ENCODE results near the gene SPRR2E.
"Not testable (repeated sequence)": the region's sequence is repeated elsewhere in the genome, so short reads cannot be mapped to it uniquely, and the experiment has no call there.

SPRR2E gene

DNA sequence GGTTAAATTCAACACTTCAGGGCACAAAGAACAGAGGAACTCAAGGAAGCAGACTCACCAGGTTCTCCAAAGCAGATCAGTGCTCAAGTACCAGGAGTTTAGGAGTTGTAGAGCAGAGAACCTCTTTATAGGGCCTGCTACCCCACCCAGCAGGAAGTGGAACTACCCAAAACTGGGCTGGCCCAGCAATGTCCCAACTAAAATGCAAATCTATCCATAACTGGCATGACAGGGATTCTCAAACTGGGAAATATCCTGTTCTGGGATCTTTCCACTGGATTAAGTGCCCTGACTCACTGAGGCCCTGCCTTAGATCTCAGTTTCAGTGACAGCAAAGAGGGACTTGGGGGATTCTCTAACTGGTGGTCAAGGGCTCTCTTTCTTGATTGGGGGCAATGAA is at the start of gene SPRR2E:
Gene SPRR2E, minus strand, starts transcription at position 101 of the 400 bp plus-strand sequence. CDS start 775 bp downstream, outside the sequence.
- no peak for DNase-seq (ENCODE audit: low read depth in 2 of 3, low spot score in 2 of 3)

DNA sequence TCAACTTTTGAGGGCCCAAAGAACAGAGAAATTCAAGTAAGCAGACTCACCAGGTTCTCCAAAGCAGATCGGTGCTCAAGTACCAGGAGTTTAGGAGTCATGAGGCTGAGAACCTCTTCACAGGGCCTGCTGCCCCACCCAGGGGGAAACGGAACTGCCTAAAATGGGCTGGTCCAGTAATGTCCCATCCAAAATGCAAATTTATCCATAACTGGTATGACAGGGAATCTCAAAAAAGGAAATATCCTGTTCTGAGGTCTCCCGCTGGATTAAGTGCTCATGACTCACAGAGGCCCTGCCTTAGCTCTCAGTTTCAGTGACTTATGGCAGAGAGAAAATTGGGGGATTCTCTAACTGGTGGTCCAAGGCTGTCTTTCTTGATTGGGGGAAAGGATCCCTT is 47.1 kb upstream of the SPRR2E start:
- no peak for DNase-seq (ENCODE audit: low read depth in 2 of 3, low spot score in 2 of 3)

DNA sequence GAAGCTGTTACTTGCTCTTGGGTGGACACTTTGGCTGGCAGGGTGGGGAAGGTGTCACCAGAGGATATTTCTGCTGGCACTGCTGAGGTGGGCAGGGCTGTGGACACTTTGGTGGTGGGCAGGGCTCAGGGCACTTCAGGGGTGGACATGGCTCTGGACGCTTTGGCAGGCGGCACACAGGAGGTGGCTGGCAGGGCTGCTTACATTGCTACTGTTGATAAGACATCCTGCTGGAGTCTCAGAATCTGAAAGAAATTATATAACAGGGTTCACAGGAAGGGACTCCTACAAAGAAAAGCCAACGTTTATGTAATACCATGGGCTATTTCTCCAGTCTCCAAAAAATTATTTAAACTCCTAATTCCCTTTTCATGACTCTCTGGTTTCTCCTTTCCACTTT is 46.2 kb upstream of the SPRR2E start:
- no peak for DNase-seq (ENCODE audit: low read depth in 2 of 3, low spot score in 2 of 3)

DNA sequence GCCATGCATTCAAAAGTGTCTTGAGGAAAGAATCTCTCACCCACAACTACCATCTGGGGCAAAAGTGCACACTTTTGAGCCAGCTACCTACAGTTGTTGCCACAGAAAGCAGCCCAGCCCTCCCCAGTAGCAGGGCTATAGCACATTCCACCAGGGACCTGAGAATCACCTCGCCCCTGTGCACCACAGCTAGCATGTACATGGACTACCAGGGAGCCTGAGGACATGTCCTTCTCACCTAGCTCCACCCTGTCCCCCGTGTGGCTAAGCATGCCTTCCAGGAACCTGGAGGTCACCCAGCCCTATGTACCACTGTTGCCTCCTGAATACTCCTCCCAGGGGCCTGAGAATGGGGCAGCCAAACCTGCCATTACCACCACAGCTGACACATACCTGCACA is 39.4 kb upstream of the SPRR2E start:
- DNase-seq (ENCODE audit: low read depth in 2 of 3, low spot score in 2 of 3): no peak

DNA sequence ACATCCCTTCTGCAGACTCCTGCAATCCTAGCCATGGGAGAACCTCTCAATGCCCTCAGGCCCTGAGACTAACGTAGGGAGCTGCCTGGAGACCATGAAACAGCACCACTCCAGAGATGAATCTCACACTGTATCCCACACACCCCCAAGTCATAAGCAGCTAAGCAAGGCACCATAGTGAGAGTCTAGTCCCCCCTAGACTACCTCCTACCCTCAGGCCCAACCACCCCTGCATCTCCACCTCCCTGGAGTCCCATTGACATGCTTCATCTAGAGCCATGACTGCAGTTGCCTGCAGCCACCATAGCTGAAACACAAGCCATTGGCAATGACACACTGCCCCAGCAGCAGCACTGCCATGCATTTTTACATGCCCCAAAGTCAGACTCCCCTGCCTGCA is 38.9 kb upstream of the SPRR2E start:
- no peak for DNase-seq (ENCODE audit: low read depth in 2 of 3, low spot score in 2 of 3)

DNA sequence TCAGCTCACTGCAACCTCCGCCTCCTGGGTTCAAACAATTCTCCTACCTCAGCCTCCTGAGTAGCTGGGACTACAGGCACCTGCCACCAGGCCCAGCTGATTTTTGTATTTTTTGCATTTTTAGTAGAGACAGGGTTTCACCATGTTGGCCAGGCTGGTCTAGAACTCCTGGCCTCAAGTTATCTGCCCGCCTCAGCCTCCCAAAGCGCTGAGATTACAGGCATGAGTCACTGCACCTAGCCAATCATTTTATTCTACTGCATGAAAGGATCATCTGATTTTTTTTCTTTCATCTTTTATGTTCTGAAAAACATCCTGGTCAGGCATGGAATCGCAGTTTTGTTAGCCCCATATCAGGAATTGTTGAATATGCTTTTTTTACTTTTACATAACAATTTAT is 34.4 kb upstream of the SPRR2E start:
- DNase-seq (ENCODE audit: low read depth in 2 of 3, low spot score in 2 of 3): not testable (repeated sequence)

DNA sequence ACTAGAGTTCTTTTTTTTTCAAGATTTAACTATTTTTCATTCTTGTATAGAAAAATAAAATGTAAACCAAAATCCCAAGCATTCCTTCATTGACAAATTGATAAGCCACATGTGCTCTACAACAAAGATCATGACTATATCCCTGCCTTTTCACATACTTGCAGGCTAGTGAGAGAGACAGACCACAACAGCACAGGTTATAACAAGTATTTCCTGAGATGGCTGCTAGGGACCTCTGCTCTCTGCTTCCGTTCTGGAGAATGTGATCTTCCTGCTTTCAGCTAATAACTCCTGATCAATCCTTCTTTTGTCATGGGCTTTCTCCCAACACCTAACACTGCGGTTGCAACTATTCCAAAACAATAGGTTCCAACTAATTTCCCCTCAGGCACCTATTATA is 33.0 kb upstream of the SPRR2E start:
- no peak for DNase-seq (ENCODE audit: low read depth in 2 of 3, low spot score in 2 of 3)

DNA sequence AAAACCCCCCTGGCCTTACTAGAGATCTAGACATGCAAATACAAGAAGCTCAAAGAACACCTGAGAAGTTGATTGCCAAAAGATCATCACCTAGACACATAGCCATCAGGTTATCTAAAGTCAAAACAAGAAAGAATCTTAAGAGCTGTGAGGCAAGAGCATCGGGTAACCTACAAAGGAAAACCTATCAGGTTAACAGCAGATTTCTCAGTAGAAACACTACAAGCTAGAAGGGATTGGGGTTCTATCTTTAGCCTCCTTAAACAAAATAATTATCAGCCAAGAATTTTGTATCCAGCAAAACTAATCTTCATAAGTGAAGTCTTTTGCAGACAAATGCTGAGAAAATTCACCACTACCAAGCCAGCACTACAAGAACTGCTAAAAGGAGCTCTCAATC is 31.2 kb upstream of the SPRR2E start:
- DNase-seq (ENCODE audit: low read depth in 2 of 3, low spot score in 2 of 3): no peak

DNA sequence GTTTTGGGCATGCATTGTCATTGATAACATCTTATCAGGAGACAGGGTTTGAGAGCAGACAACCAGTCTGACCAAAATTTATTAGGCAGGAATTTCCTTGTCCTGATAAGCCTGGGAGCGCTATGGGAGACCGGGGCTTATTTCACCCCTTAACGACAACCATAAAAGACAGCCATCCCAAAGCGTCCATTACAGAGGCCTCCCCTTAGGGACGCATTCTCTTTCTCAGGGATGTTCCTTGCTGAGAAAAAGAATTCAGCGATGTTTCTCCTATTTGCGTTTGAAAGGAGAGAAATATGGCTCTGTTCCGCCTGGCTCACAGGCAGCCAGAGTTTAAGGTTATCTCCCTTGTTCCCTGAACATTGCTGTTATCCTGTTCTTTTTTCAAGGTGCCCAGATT is 29.5 kb upstream of the SPRR2E start:
- DNase-seq (ENCODE audit: low read depth in 2 of 3, low spot score in 2 of 3): not testable (repeated sequence)

DNA sequence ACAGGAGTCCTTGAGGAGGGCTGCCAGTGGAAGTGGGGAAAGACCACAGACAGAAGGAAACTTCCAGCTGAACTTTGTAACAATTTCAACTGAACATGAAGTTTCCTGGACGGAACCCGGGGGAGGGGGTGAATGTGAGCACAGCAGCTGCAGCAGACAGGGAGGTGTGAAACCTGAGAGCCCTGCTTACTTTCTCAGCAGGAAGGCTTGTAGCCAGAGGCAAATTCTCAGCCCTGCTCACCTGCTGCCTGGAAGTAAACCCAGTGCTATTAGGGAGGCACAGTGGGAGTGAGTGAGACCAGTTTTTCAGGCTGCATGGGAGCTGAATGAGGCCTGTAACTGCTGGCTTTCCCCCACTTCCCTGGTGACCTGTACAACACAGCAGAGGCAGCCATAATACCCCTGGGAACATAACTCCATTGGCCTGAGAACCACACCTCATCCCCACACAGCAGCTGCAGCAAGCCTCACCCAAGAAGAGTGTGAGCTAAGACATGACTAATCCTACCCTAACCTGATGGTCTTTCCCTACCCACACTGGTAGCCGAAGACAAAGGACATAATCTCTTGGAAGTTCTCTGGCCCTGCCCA is 28.6 kb upstream of the SPRR2E start:
- no peak for DNase-seq (ENCODE audit: low read depth in 2 of 3, low spot score in 2 of 3)

DNA sequence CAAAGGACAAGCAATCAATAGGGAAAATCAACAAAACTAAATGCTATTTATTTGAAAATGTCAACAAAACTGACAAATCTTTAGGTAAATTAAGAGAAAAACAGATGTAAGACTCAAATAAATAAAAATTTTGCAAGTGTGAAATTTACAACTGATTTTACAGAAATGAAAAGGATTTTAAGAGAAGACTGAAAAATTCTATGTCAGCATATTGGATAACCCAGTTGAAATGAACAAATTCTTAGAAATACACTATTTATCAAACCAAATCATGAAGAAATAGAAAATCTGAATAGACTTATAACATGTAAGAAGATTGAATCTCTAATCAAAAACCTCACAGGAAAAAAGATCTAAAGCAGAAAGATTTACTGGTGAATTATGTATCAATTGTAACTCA is 26.6 kb upstream of the SPRR2E start:
- no peak for DNase-seq (ENCODE audit: low read depth in 2 of 3, low spot score in 2 of 3)

DNA sequence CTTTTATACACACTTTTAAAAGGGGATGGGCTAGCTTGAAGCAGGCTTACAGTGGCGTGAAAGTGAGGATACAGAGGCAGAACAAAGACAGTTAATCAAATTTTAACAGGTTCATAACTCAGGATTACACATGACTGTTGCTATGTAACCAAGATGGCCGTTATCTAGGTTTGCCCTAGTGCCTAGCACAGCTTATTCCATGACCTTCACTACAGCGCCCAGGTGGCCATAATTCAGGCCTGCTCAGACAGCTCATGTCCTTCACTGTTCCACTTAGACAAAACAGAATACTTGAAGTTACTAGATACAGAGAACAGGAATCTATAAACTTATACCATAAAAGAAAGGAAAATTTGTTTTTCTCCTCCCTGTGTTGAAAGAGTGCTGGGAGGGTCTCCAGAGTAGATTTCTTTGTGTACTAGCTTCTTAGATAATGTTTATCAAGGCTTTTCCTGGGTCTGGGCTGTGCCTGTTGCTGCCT is 25.2 kb upstream of the SPRR2E start:
- no peak for DNase-seq (ENCODE audit: low read depth in 2 of 3, low spot score in 2 of 3)

DNA sequence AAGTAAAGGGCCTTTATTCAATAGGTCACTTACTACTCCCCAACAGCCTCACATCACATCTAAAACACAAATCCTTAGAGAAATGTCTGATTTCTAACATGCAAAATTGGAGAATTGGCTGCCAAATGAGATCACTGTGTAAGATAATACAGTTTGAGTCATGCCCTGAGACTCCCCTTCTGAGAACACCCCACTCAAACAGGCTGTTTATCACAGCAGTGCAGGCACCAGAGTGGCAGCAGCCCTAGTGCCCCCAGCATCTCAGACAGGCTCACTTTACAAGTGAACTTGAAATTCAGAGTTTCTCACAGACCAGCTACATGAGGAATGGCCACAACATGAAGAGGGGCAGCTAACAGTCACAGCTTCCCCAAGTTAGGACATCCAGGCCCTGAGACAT is 20.9 kb upstream of the SPRR2E start:
- not testable (repeated sequence) for DNase-seq (ENCODE audit: low read depth in 2 of 3, low spot score in 2 of 3)

DNA sequence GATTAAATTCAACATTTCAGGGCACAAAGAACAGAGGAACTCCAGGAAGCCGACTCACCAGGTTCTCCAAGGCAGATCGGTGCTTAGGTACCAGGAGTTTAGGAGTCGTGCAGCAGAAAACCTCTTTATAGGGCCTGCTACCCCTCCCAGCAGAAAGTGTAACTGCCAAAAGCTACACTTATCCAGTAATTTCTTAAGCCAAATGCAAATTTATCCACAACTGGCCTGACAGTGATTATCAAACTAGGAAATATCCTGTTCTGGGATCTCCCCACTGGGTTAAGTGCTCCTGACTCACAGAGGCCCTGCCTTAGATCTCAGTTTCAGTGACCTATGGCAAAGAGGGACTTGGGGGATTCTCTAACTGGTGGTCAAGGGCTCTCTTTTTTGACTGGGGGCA is 19.1 kb upstream of the SPRR2E start, which contains the start of gene SPRR2F:
Gene SPRR2F, minus strand, starts transcription at position 101 of the 400 bp plus-strand sequence. CDS start 783 bp downstream, outside the sequence.
- no peak for DNase-seq (ENCODE audit: low read depth in 2 of 3, low spot score in 2 of 3)

DNA sequence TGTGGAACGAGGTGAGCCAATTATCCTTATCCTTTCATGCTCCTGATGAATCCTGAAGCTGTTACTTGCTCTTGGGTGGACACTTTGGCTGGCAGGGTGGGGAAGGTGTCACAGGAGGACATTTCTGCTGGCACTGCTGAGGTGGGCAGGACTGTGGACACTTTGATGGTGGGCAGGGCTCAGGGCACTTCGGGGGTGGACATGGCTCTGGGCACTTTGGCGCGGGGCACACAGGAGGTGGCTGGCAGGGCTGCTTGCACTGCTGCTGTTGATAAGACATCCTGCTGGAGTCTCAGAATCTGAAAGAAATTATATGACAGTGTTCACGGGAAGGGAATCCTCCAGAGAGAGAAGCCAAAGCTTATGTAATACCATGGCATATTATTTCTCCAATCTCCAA is 18.1 kb upstream of the SPRR2E start:
- DNase-seq (ENCODE audit: low read depth in 2 of 3, low spot score in 2 of 3): not testable (repeated sequence)

DNA sequence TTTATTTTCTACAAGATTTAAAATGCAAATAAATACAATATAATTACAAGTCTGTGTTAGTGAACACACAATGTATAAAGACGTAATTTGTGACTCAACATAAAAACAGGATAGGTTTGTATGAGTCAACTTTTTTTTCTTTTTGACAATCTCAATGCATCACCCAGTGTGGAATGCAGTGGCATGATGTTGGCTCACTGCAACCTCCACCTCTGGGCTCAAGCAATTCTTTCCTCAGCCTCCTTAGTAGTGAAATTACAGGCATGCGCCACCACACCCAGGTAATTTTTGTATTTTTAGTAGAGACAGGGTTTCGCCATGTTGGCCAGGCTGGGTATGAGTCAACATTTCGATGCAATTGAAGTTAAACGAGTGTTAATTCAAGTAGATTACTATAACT is 5.9 kb upstream of the SPRR2E start:
- no peak for DNase-seq (ENCODE audit: low read depth in 2 of 3, low spot score in 2 of 3)

DNA sequence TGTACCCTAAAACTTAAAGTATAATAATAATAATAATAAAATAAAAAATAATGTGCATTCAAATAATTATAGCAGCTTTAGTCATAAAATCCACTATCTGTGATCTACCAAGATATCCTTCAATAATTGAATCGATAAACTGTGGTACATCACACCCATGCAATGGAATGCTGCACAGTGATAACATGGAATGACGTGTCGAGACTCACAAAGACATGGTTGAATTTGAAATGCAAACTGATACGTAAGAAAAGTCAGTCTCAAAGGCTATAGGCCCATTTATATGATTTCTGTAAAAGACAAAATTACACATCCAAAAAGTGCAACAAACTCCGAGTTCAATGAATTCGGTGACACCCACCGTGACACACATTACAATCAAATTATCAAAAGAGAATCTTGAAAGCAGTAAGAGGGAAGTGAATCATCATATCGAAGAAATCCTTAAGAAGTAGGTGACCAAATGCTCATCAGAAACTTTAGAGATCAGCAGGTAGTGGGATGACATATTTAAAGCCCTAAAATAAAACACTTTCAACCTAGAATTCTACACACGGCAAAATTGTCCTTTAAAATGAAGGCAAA is 5.2 kb upstream of the SPRR2E start:
- no peak for DNase-seq (ENCODE audit: low read depth in 2 of 3, low spot score in 2 of 3)

DNA sequence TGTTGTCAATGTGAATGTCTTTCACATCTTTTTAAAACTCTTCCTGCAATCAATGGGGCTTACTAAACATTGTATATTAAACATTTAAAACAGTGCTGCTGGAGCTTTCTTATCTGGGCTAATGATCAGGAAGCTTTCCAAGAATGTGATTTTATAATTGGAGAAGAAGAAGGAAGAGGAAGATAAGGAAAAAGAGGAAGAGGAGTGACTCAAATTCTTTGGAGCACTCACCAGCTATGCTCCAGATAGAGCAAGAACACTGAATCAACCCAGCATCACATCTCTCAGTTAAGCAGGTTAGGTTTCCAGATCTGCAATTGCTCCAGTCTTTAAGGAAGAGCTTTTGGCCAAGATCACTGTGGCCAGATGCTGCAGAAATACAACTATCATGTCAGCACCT is 1.4 kb upstream of the SPRR2E start:
- DNase-seq (ENCODE audit: low read depth in 2 of 3, low spot score in 2 of 3): no peak

DNA sequence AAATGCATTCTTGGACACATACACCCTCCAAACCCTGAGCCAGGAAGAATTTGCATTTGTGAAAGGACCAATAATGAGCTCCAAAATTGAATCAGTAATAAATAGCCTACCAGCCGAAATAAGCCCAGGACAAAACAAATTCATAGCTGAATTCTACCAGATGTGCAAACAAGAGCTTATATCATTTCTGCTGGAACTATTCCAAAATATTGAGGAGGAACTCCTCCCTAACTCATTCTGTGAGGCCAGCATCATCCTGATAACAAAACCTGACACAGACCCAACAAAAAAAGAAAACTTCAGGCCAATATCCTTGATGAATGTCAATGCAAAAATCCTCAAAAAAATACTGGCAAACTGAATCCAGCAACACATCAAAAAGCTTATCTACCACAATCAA is 6.7 kb downstream of the SPRR2E start:
- no peak for DNase-seq (ENCODE audit: low read depth in 2 of 3, low spot score in 2 of 3)

DNA sequence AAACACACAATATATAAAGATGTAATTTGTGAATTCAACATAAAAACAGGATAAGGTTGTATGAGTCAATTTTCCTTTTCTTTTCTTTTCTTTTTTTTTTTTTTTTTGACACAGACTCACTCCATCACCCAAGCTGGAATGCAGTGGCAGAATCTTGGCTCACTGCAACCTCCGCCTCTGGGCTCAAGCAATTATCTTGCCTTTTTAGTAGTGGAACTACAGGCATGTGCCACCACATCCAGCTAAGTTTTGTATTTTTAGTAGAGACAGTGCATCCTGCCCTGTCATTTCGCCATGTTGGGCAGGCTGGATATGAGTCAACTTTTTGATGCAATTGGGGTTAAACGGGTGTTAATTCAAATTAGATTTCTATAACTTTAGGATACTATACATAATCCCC is 12.6 kb downstream of the SPRR2E start:
- no peak for DNase-seq (ENCODE audit: low read depth in 2 of 3, low spot score in 2 of 3)

DNA sequence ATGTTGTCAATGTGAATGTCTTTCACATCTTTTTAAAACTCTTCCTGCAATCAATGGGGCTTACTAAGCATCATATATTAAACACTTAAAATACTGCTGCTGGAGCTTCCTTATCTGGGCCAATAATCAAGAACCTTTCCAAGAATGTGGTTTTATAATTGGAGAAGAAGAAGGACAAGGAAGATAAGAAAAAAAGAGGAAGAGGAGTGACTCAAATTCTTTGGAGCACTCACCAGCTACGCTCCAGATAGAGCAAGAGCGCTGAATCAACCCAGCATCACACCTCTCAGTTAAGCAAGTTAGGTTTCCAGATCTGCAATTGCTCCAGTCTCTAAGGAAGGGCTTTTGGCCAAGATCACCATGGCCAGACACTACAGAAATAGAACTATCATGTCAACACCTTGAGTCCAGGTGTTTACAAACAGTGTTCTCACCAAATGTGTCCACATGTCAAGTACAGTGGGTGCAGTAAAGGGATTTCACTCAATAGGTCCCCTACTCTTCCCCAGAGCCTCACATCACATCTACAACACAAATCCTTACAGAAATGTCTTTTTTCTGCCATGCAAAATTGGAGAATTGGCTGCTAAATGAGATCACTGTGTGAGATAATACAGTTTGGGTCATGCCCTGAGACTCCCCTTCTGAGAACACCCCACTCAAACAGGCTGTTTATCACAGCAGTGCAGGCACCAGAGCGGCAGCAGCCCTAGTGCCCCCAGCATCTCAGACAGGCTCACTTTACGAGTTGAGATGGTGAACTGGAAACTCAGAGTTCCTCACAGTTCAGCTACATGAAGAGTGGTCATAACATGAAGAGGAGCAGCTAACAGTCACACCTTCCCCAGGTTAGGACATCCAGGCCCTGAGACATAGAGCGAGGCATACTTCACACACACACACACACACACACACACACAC is 21.3 kb downstream of the SPRR2E start:
- no peak for DNase-seq (ENCODE audit: low read depth in 2 of 3, low spot score in 2 of 3)

DNA sequence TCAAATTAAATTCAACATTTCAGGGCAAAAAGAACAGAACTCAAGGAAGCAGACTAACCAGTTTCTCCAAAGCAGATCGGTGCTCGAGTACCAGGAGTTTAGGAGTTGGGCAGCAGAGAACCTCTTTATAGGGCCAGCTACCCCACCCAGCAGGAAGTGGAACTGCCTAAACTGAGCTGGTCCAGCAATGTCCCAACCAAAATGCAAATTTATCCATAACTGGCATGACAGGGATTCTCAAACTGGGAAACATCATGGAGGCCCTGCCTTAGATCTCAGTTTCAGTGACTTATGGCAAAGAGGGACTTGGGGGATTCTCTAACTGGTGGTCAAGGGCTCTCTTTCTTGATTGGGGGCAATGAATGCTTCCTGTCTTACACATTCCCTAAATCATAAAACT is 22.8 kb downstream of the SPRR2E start, which contains the start of gene SPRR2B:
Gene SPRR2B, minus strand, starts transcription at position 101 of the 400 bp plus-strand sequence. CDS start 772 bp downstream, outside the sequence.
- DNase-seq (ENCODE audit: low read depth in 2 of 3, low spot score in 2 of 3): no peak
